ENCODE data around the gene IMPG2. TPM values are rescaled to one million over a fixed set of nuclear protein-coding genes. Genes with fewer than 3 reads are reported as not detected.

Gene IMPG2
- total RNA-seq, 1 donor from 2014 or later: 0.30 TPM

GRCh38 chr3:101303836-101304235, 16.5 kb downstream of the IMPG2 start:
- Histone ChIP-seq H3K9me3 (ENCODE audit: insufficient read depth, low read depth, low read length) (no peaks in the 10 kb centered on the region), H3K4me3 (ENCODE audit: insufficient read depth, low read depth, low read length) (no peak overlapping the region), H4K20me1 (ENCODE audit: insufficient read depth, low read length) (no peaks in the 10 kb centered on the region), H3K4me2 (ENCODE audit: low read length) (peak overlapping the region; percentile 30), H3K27me3 (ENCODE audit: insufficient read depth, low read length) (no peaks in the 10 kb centered on the region), H3K79me2 (ENCODE audit: insufficient read depth, low read length) (no peaks in the 10 kb centered on the region), H3K9ac (ENCODE audit: low read length) (no peak overlapping the region), H3K36me3 (ENCODE audit: insufficient read depth, low read length) (no peaks in the 10 kb centered on the region), H3K4me1 (ENCODE audit: insufficient read depth, low read length) (no peaks in the 10 kb centered on the region), H3K27ac (ENCODE audit: low read depth, low read length) (no peak overlapping the region), H2AFZ (ENCODE audit: low read depth, low read length) (no peak overlapping the region)
- H3K4me3 Mint-ChIP-seq (ENCODE audit: unreplicated experiment): no peak overlapping the region
- H3K4me1 Mint-ChIP-seq (ENCODE audit: low read depth, unreplicated experiment): no peaks in the 10 kb centered on the region
- H3K36me3 Mint-ChIP-seq (ENCODE audit: low read depth, unreplicated experiment): peaks cover 16% of the 10 kb centered on the region
- no peaks in the 10 kb centered on the region for H3K27me3 Mint-ChIP-seq (ENCODE audit: low read depth, unreplicated experiment)
- TF ChIP-seq CTCF (IDR thresholded peaks at IDR 0.05; ENCODE audit: insufficient read depth, low read depth, low read length) (no peak), EZH2 (IDR thresholded peaks at IDR 0.05; ENCODE audit: insufficient read depth, low read length) (no peak)
- peaks cover 17% of the 10 kb centered on the region for H3K9me3 Mint-ChIP-seq (ENCODE audit: unreplicated experiment)
- FAIRE-seq (no peak), DNase-seq (ENCODE audit: low read depth) (no peak)
- no peak overlapping the region for H3K27ac Mint-ChIP-seq (ENCODE audit: unreplicated experiment)

DNA sequence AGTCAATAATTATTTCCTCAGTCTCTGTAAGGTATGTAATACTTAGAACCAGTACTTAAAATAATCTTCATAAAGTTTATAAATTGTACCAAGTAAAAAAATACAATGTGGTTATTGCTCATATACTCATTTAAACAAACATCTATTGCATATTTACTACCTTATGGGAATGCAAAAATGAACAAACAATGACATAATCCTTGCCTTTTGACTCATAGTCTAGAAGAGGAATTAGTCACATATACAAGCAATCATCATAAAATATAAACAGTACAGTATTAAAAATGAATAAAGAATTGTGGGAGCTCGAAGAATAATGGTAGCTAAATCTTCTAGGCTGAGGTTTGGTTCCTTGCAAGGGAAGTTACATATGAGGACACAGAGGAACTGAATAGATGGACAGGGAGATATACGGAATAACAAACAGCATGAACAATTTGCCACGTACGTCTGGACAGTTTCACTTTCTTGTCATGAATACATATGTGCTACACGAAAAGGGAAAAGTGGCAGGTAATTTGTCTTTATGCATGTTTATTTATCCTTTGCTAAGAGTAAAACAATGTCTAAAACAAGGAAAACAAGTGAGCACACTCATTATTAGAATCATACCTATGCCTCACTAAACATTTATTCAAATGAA, 17.2 kb downstream of the IMPG2 start:
- Mint-ChIP-seq H3K27me3 (ENCODE audit: low read depth, unreplicated experiment) (no peaks in the 10 kb centered on the region), H3K4me1 (ENCODE audit: low read depth, unreplicated experiment) (no peaks in the 10 kb centered on the region), H3K27ac (ENCODE audit: unreplicated experiment) (no peak overlapping the region), H3K9me3 (ENCODE audit: unreplicated experiment) (peaks cover 14% of the 10 kb centered on the region), H3K4me3 (ENCODE audit: unreplicated experiment) (no peak overlapping the region), H3K36me3 (ENCODE audit: low read depth, unreplicated experiment) (peaks cover 19% of the 10 kb centered on the region)
- no peaks in the 10 kb centered on the region for H4K20me1 ChIP-seq (ENCODE audit: insufficient read depth, low read length)
- DNase-seq (ENCODE audit: low read depth) (peak; percentile 18), FAIRE-seq (no peak)
- no peak overlapping the region for H3K4me3 ChIP-seq (ENCODE audit: insufficient read depth, low read depth, low read length)
- peak overlapping the region; percentile 30 for H3K4me2 ChIP-seq (ENCODE audit: low read length)
- TF ChIP-seq CTCF (IDR thresholded peaks at IDR 0.05; ENCODE audit: insufficient read depth, low read depth, low read length) (no peak), EZH2 (IDR thresholded peaks at IDR 0.05; ENCODE audit: insufficient read depth, low read length) (no peak)
- H2AFZ ChIP-seq (ENCODE audit: low read depth, low read length): no peak overlapping the region
- no peaks in the 10 kb centered on the region for H3K36me3 ChIP-seq (ENCODE audit: insufficient read depth, low read length)
- no peaks in the 10 kb centered on the region for H3K79me2 ChIP-seq (ENCODE audit: insufficient read depth, low read length)
- H3K27ac ChIP-seq (ENCODE audit: low read depth, low read length): no peak overlapping the region
- no peak overlapping the region for H3K9ac ChIP-seq (ENCODE audit: low read length)
- H3K9me3 ChIP-seq (ENCODE audit: insufficient read depth, low read depth, low read length): no peaks in the 10 kb centered on the region
- H3K27me3 ChIP-seq (ENCODE audit: insufficient read depth, low read length): no peaks in the 10 kb centered on the region
- no peaks in the 10 kb centered on the region for H3K4me1 ChIP-seq (ENCODE audit: insufficient read depth, low read length)

DNA sequence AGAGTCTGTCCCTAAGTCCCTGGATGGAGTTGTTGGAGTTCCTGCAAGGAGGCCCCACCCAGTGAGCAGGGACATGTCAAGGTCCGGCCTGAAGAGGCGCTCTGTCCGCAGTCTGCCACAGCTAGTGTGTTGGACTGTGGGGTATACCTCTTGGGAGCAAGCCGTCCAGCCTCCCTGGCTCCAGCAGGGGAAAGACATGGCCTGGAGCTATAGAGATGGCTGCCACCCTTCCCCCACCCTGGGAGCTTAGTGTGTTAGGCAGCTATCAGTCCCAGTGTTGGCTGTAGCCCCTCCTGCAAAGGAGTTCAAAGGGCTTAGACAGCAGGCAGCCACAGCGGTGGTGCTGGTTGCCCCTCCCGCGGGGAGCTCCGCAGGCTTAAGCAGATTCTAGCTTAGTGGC, 20.3 kb downstream of the IMPG2 start:
- H3K27me3 Mint-ChIP-seq (ENCODE audit: low read depth, unreplicated experiment): no peaks in the 10 kb centered on the region
- no peaks in the 10 kb centered on the region for H3K27me3 ChIP-seq (ENCODE audit: insufficient read depth, low read length)
- no peaks in the 10 kb centered on the region for H3K4me1 ChIP-seq (ENCODE audit: insufficient read depth, low read length)
- H4K20me1 ChIP-seq (ENCODE audit: insufficient read depth, low read length): no peaks in the 10 kb centered on the region
- H3K4me2 ChIP-seq (ENCODE audit: low read length): no peak overlapping the region
- H3K36me3 ChIP-seq (ENCODE audit: insufficient read depth, low read length): no peaks in the 10 kb centered on the region
- peaks cover 17% of the 10 kb centered on the region for H3K9me3 Mint-ChIP-seq (ENCODE audit: unreplicated experiment)
- no peak overlapping the region for H3K9ac ChIP-seq (ENCODE audit: low read length)
- no peak overlapping the region for H3K4me3 Mint-ChIP-seq (ENCODE audit: unreplicated experiment)
- H3K36me3 Mint-ChIP-seq (ENCODE audit: low read depth, unreplicated experiment): peaks cover 17% of the 10 kb centered on the region
- DNase-seq (ENCODE audit: low read depth) (no peak), FAIRE-seq (no peak)
- H3K79me2 ChIP-seq (ENCODE audit: insufficient read depth, low read length): no peaks in the 10 kb centered on the region
- no peak overlapping the region for H3K27ac Mint-ChIP-seq (ENCODE audit: unreplicated experiment)
- TF ChIP-seq CTCF (IDR thresholded peaks at IDR 0.05; ENCODE audit: insufficient read depth, low read depth, low read length): no peak
- TF ChIP-seq EZH2 (IDR thresholded peaks at IDR 0.05; ENCODE audit: insufficient read depth, low read length): no peak
- H3K4me1 Mint-ChIP-seq (ENCODE audit: low read depth, unreplicated experiment): no peaks in the 10 kb centered on the region
- H2AFZ ChIP-seq (ENCODE audit: low read depth, low read length): no peak overlapping the region
- H3K27ac ChIP-seq (ENCODE audit: low read depth, low read length): no peak overlapping the region
- H3K4me3 ChIP-seq (ENCODE audit: insufficient read depth, low read depth, low read length): no peak overlapping the region
- no peaks in the 10 kb centered on the region for H3K9me3 ChIP-seq (ENCODE audit: insufficient read depth, low read depth, low read length)

Data from astrocyte (in vitro differentiated cells and primary cell).